Astrocyte of the spinal cord (primary cell): Measurements from ENCODE around the gene NEDD4L.
A peak's percentile ranks its signal among the peaks of the same experiment; 100 is the strongest.

Experiments used
- DNase-seq: peaks from one replicate; pipeline ENCODE4 v3.0.0; 2011; ENCODE audit warnings: low read depth, low spot score
- H3K4me3 ChIP-seq: 2 replicates; pipeline ENCODE4 v1.5.1; 2011; ENCODE audit warnings: low read depth, mild to moderate bottlenecking, low read length, moderate library complexity
- CTCF ChIP-seq: IDR thresholded peaks from 2 replicates; pipeline ENCODE4 v1.5.1; 2012; ENCODE audit warnings: low read depth, mild to moderate bottlenecking, low read length, inconsistent platforms
- in situ Hi-C: cut with HindIII; loops from 2 replicates; pipeline ENCODE4 v1.10.0; 2017; ENCODE audit warnings: low sequenced_read_pairs

NEDD4L gene

GRCh38 chr18:58242435-58242834 lies 198.4 kb downstream of the NEDD4L start:
- no peak for TF ChIP-seq CTCF
- H3K4me3 ChIP-seq = no peak overlapping the region
- no peak for DNase-seq
- in situ Hi-C loops = no loop called here

- no peak for DNase-seq
- no peak overlapping the region for H3K4me3 ChIP-seq
- in situ Hi-C loops = no loop called here
- no peak for TF ChIP-seq CTCF
Observed at GRCh38 chr18:58242968-58243367, 198.9 kb downstream of the NEDD4L start.

- no peak for DNase-seq
- H3K4me3 ChIP-seq = no peak overlapping the region
- TF ChIP-seq CTCF = no peak
- in situ Hi-C loops = no loop called here
Observed at GRCh38 chr18:58243401-58243800, 199.4 kb downstream of the NEDD4L start.

GRCh38 chr18:58247363-58247834 lies 203.4 kb downstream of the NEDD4L start:
- TF ChIP-seq CTCF = no peak
- peak; percentile 34 for DNase-seq
- in situ Hi-C loops = no loop called here
- no peak overlapping the region for H3K4me3 ChIP-seq

- in situ Hi-C loops = no loop called here
- DNase-seq = no peak
- TF ChIP-seq CTCF = no peak
- no peak overlapping the region for H3K4me3 ChIP-seq
Observed at GRCh38 chr18:58249712-58250111, 205.7 kb downstream of the NEDD4L start.

- TF ChIP-seq CTCF = no peak
- H3K4me3 ChIP-seq = no peak overlapping the region
- in situ Hi-C loops = no loop called here
- DNase-seq = no peak
Observed at GRCh38 chr18:58251416-58251815, 207.4 kb downstream of the NEDD4L start.

GRCh38 chr18:58252166-58252565 lies 208.1 kb downstream of the NEDD4L start:
- no peak for DNase-seq
- in situ Hi-C loops = no loop called here
- no peak for TF ChIP-seq CTCF
- no peak overlapping the region for H3K4me3 ChIP-seq
